CD4-positive, alpha-beta T cell treated with Interleukin-4 for 1 hour (primary cell): Measurements from ENCODE around the gene LAX1.
A peak's percentile ranks its signal among the peaks of the same experiment; 100 is the strongest.
"Not testable (repeated sequence)": the region's sequence is repeated elsewhere in the genome, so short reads cannot be mapped to it uniquely, and the experiment has no call there.

Source experiments
- DNase-seq, 2 donors: peaks; one replicate each; pipeline ENCODE4 v3.0.0-alpha.2; 2020 to 2022

Gene LAX1

DNA sequence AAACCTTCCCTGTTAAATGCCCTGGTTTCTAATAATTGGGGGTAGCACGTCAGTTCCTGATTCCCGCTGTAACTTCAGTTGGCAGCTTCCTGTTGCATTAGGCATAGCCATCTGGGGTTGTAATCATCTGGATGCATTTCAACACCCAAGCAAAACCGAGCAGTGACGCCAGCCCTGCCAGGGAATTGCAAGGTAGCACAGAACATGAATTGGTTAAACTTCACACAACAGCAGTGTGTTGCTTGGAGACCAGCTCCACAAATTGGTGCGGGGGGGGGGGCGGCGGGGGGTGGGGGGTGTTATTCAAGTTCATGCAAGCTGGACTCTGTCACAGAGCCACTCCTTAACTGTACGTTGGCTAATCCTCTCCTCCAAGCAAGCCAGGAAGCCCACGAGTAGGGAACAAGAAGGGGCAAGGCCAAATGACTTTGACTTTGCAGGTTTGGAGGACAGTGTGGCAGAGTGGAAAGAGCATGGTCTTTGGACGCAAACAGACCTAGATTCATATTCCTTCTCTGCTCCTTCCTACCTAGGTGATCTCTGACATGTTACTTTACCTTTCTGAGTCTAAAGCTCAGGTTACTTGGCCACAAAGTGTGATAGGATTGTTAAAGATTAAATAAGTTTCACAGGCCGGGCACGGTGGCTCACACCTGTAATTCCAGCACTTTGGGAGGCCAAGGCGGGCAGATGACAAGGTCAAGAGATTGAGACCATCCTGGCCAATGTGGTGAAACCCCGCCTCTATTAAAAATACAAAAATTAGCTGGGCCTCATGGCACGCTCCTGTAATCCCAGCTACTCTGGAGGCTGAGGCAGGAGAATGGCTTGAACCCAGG, 4.7 kb downstream of the LAX1 start:
- peak; percentile 10 to 81 for DNase-seq

DNA sequence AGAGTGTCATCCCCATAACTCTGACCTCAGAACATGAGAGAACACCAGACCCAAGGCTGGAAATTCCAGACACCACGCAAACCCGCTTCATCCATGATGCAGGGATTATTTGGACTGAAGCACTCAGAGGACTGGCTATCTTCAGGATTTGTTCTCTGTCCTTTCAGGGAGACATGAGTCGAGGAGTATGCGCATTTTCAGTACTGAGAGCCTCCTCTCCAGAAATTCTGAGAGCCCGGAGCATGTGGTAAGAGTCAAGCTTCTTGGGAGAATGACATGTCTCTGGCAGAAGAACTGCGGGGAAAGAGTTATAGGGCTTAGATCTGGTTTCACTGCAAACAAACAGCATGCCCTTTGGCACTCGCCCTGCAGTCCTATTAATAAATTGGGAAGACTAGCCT, 6.9 kb downstream of the LAX1 start:
- no peak for DNase-seq

DNA sequence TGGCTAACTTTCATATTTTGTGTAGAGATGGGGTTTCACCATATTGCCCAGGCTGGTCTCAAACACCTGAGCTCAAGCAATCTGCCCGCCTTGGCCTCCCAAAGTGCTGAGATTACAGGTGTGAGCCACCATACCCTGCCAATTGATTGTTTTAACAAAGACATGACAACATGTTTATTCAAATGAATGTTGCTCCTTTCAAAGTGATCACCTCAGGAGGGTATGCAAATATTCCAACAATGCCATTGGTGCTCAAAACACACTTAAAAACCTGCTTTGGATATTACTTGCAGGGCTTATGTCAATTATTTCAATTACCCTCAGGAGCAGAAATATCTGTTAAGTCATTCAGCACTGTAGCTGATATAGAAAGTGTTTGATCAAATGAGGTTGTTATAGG, 7.9 kb downstream of the LAX1 start:
- no peak for DNase-seq

DNA sequence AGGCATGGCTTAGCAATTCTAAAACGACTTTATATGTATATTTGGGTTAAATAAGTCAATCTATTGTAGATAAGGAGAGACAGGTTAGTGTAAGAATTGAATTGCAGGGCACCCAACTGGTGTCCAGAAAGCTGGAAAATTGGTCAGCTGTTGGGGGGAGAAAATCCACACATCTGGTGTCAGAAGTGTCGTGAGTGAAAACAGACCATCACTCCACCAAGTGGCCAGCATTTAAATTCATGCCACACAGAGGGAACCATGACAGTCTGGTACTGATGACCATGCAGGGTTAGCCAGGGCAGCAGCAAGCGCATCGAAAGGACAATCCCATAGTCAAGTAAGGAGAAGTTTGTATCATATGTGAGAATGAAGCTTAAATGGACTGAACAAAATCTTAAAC, 11.7 kb downstream of the LAX1 start:
- DNase-seq: peak in 1 of 2 donors; percentile 28

DNA sequence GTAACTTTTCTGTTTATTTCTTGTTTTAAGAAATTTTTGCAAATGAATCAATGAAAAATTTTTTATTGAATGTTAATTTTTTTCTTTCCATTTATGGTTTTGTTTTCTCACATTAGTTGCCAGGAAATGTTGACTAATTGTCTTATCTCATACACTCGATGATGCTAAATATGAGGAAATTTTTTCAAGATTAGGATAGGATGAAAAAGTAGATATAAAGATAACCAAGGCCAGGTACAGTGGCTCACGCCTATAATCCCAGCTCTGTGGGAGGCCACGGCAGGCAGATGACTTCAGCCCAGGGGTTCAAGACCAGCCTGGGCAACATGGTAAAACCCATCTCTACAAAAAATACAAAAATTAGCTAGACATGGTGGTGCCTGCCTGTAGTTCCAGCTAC, 12.6 kb downstream of the LAX1 start:
- no peak for DNase-seq

DNA sequence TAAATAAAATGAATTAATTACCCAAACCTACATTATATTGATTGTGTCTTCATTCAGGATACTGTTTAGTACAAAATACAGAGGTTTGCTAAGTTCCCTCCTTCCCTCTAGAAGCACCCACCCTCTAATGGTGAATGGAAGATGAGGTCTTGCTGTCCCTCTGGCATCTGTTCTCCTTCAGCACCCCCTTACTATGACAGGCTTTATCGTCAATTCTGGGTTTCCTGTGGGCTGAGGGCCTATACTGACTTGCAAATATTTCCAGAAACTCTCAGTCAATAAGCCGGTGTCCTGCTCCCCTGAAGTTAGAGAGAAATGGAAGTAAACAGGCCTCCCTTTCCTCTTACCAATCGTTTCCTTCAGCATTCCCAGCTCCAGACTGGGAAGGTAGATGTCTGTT, 13.2 kb downstream of the LAX1 start:
- no peak for DNase-seq

DNA sequence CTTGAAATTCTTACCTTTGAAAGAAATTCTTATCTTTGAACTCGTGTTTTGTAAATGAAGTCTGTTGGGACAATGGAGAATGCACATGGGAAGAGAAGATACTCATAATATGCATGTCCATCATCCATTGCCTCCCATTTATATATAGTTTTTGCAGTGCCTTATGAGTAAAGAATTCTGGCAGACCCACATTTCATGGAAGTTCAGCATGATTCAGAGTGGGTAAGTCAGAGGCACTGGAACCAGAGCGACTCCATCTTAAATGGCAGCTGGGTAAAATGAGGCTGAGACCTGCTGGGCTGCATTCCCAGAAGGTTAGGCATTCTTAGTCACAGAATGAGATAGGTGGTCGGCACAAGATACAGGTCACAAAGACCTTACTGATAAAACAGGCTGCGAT, 13.8 kb downstream of the LAX1 start:
- DNase-seq: no peak

DNA sequence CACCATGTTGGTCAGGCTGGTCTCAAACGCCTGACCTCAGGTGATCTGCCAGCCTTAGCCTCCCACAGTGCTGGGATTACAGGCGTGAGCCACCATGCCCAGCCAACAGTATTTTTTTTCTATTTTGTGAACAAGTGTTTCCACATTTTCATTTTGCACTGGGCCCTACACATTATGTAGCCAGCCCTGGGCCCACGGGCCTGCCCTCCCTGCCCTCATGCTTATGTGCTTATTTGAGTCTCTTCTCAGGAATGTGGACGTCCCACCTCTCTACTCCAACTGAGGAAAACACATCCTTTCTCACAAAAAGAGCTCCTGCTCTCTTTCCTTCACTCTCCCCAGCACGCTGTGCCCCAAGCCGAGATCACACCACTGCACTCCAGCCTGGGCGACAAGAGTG, 17.0 kb downstream of the LAX1 start:
- no peak for DNase-seq

DNA sequence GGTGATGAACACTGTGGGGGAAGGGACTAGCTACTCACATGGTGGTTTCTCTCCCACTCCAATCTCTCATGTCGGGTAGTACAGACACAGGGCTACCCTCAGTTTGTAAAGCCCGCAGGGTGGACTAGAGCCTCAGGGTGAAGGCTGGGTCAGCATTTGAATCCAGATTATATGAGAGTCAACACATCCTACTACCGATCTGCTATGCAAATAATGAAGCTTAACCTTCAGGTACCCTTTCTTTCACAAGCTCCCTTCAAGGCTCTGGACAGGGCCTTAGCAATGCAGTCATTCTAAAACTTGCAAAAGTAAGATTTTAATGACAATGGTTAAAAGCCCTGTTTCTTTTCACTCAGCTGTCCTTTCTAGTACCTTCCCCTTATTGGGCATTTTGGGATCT, 25.0 kb downstream of the LAX1 start:
- DNase-seq: no peak

DNA sequence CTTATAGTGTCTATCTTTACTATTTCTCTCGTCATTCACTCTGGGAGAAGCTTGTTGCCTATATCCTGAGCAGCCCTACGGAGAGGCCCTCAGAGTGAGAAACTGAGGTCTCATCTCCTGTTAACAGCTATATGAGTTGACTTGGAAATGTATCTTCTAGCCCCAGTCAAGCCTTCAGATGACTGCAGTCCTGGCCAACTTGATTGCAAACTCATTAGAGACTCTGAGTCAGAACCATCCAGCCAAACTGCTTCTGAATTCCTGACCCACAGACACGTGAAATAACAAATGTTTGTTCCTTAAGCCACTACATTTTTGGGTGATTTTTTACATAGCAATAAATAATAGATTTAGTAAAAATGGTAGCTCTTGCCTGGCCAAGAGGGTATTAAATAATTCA, 26.5 kb downstream of the LAX1 start:
- no peak for DNase-seq

DNA sequence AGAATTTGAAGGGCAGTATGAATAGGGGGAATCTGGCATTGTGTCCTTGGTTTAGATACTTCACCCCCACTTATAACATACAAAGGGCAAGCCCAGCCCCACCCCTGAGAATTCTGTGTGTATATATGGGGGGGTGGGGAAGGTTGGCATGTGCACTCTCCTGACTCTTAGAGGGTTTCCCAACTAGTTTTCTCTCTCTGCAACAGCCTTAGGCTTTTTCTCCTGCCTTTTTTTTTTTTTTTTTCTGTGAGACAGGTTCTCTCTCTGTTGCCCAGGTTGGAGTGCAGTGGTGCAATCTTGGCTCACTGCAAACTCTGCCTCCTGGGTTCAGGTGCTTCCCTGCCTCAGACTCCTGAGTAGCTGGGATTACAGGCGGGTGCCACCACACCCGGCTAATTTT, 27.5 kb downstream of the LAX1 start:
- no peak for DNase-seq

DNA sequence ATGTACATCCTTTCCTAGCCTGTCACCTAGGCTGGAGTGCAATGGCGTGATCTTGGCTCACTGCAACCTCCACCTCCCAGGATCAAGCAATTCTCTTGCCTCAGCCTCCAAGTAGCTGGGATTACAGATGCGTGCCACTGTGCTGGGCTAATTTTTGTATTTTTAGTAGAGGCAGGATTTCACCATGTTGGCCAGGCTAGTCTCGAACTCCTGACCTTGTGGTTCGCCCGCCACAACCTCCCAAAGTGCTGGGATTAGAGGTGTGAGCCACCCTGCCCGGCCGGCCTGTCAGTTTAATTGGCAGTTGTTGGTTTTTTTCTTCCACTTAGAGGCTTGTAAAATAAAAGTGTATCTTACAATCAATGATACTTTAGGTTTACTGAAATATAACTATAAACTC, 28.6 kb downstream of the LAX1 start:
- not testable (repeated sequence) for DNase-seq

DNA sequence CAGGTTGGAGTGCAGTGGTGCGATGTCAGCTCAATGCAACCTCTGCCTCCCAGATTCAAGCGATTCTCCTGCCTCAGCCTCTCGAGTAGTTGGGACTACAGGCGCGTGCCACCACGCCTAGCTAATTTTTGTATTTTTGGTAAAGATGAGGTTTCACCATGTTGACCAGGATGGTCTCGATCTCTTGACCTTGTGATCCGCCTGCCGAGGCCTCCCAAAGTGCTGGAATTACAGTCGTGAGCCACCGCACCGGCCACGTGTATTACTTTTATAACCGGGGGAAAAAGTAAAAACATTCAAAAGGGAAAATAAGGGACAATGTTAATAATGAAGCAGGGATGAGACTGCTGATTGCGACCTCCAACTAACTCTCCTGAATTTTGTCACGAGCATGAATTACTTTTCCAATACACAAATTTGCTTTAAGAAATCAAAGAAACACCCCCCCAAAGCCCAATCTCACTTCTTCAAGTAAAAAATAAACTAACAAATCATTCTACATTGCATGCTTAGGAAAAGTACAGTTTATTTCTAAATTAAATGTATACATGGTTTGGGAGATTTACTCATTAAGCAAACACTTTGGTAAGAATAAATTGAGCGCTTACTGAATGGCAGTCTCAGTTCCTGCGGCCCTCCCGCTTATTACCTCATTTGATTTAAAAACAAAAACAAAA, 29.9 kb downstream of the LAX1 start:
- no peak for DNase-seq

DNA sequence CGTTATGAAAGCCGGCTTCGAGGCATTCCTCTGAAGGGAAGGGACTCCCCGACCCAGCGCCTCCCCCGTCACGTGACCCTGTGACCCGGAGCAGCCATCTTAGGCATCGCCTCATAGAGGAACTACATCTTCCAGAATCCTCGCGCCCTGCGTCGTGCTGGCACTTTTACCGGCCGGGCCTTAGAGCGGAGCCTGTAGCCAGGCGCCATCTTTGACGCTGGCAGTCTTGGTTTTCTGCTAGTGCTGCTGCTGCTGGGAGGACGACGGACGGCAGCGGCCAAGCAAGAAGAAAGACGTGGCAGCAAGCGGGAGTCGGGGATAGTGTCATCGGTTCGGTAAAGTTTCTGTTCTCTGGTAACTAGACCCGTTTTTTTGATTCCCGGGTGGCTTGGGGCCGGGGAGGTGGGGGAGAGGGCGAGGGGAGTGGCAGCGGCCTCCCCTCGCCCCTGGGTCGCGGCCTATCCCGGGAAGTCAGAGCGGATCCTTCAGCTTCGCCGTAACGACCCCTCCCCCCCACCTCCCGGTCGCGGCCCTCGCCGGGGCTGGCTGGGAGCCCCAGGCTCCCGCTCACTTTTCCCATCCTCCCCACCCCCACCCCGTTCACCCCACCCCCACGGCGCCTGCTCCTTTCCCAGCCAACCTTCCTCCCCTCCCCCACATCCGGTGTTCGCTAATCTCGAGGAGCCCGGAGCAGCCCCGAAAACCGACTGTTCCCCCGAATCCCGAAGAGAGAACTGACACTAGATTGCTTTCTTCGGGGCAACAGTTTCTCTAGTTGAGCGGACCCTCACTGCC, 30.7 kb downstream of the LAX1 start, which contains the start of the genes ZBED6 and ZC3H11A:
TSS of gene ZBED6 (plus strand) at position 183 of the 795 bp plus-strand sequence. CDS start 1,900 bp downstream, outside the sequence.
TSS of gene ZC3H11A (plus strand) at position 183 of the 795 bp plus-strand sequence. CDS start 21,448 bp downstream, outside the sequence.
- DNase-seq: peak; percentile 99

DNA sequence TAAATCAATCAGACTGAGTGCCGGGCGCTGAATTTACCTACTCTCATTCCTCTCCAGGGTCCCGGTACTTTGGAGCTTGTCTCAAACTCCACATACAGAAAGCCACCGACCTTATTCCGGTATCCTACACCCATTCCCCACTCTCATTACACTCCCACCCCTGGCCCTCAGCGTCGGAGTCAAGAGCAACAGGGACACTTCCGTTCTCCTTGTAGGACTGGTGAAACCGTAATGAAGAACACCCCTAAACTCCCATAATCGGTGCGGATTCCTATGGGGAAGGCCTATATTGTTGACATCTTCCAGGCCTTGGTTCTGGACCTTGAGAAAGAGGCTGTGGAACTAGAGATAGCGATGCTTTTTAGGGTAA, 31.2 kb downstream of the LAX1 start:
- peak in 1 of 2 donors; percentile 13 for DNase-seq

DNA sequence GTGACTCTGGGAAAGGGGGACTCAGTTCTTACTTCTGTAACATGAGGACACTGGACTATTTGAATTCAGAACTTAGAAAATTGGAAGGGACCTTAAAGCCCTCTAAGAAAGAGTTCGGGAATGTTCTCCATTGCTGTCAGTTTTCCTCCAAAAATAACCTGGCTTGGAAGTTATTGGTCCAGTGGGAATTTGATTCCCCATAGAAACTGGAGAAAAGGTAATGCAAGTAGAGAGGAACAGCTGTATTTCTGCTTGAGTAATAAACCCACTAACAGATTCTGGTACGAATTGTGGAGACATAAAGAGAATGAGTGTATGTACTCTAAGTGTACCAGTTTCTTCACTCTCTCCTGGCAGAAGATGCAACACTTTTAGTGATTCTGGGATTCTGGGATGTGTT, 32.2 kb downstream of the LAX1 start:
- DNase-seq: no peak

DNA sequence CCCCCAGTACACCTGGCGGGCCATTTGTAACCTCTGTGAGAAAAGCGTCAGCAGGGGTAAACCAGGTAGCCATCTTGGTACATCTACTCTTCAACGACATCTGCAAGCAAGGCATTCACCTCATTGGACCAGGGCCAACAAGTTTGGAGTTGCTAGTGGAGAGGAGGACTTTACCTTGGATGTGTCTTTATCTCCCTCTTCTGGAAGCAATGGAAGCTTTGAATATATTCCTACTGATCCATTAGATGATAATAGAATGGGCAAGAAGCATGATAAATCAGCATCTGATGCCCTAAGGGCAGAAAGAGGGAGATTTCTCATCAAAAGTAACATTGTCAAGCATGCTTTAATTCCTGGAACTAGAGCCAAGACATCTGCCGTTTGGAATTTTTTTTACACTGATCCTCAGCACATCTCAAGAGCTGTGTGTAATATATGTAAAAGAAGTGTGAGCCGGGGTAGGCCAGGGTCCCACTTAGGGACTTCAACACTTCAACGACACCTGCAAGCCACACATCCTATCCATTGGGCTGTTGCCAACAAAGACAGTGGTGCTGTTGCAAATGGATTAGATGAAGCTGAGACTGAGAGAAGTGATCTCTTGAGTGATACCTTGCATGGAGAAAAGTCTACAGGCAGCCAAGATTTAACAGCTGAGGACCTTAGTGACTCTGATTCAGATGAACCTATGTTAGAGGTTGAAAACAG, 33.1 kb downstream of the LAX1 start:
- DNase-seq: no peak

DNA sequence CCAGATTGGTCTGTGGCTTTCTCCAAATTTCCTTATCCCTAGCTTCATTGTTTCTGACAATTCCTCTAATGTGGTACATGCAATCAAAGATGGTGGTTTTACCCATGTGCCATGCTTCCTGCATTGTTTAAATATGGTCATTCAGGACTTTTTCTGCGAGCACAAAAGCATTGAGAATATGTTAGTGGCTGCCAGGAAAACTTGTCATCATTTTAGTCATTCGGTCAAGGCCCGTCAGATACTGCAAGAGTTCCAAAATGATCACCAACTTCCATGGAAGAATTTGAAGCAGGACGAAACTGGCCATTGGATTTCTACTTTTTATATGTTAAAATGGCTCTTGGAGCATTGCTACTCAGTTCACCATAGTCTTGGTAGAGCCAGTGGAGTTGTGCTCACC, 34.2 kb downstream of the LAX1 start:
- DNase-seq: no peak

DNA sequence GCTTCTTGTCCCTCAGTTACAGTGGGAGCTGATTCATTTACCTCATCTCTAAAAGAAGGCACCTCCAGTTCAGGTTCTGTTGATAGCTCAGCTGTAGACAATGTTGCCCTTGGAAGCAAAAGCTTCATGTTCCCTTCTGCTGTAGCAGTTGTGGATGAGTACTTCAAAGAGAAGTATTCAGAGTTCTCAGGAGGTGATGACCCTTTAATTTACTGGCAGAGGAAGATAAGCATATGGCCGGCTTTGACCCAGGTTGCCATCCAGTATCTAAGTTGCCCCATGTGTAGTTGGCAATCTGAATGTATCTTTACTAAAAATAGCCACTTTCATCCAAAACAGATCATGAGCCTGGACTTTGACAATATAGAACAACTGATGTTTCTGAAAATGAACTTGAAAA, 35.0 kb downstream of the LAX1 start:
- DNase-seq: no peak

DNA sequence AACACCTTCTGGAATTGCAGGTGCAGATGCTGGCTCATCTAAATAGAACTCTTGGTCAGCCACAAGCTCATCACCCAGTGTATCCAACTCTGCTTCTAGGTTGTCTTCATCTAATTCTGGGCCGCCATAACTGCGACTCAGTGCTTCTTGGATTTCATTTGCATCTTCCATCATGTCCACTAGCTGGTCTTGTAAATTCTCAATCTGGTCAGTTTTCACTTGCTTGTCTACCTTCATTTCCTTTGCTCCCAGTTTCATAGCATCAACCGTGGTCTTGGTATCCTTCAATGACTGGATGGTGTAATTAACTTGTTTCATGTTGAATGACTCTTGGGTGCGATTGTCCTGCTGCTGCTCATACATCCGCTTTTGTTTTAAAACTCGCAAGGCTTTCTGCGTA, 40.7 kb downstream of the LAX1 start:
- no peak for DNase-seq

DNA sequence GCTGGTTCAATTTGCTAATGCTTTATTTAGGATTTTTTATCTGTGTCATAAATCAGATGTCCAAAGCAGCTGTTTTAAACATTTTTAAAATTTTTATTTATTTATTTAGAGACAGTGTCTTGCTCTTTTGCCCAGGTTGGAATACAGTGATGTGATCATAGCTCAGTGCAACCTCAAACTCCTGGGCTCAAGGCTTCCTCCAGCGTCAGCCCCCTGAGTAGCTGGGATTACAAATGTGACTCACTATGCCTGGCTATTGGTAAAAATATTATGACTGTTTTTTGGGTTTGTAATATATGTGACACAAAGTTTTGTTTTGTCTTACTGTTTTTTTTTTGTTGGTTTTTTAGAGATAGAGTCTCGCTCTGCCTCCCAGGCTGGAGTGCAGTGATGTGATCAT, 42.2 kb downstream of the LAX1 start:
- no peak for DNase-seq

DNA sequence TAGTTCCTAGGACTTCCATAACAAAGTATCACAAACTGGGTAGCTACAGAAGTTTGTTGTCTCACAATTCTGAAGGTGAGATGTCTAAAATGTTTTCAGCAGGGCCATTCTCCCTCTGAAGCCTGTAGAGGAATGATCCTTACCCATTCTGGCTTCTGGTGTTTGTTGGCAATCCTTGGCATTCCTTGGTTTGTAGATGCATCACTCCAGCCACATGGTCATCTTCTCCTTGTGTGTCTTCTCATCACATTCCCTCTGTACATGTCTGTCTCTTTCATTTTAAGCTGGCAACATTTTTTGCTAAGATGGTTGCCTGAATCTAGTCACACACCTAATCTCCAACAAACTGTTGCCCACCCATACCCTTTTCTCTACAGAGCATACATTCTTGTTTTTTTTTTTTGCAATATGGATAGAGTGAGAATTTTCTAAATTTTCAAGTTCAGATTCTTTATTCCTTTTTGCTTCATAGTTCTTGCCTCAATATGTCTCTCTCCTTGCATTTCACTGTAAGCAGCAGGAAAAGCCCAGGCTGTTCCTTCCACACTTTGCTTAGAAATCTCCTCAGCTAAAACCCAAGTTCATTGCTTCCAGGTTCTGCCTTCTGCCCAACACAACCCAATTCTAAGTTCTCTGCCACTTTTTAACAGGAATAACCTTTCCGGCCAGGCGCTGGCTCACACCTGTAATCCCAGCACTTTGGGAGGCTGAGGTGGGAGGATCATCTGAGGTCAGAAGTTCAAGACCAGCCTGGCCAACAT, 48.8 kb downstream of the LAX1 start:
- no peak for DNase-seq
